HUES48 (cell line): ENCODE results near the gene B4GALT3.

Source experiments
- H3K27ac ChIP-seq: one replicate; pipeline ENCODE4 v1.7.0; 2013; ENCODE audit warnings: low read depth, low read length, inconsistent platforms
- H3K27me3 ChIP-seq: 2 replicates; pipeline ENCODE4 v1.6.1; 2013; ENCODE audit warnings: mild to moderate bottlenecking, low read length; ENCODE audit not compliant: control insufficient read depth, insufficient read depth
- H3K36me3 ChIP-seq: 2 replicates; pipeline ENCODE4 v1.6.1; 2013; ENCODE audit warnings: low read length; ENCODE audit not compliant: control insufficient read depth, insufficient read depth
- H3K4me1 ChIP-seq: 2 replicates; pipeline ENCODE4 v1.6.1; 2013; ENCODE audit warnings: mild to moderate bottlenecking, low read length; ENCODE audit not compliant: control insufficient read depth, insufficient read depth
- H3K4me3 ChIP-seq: 2 replicates; pipeline ENCODE4 v1.5.1; 2013; ENCODE audit warnings: mild to moderate bottlenecking, low read depth, low read length
- H3K9ac ChIP-seq: 2 replicates; pipeline ENCODE4 v1.6.1; 2013; ENCODE audit warnings: mild to moderate bottlenecking, low read depth, low read length, moderate library complexity
- H3K9me3 ChIP-seq: 2 replicates; pipeline ENCODE4 v1.6.1; 2013; ENCODE audit warnings: low read length; ENCODE audit not compliant: control insufficient read depth, insufficient read depth

B4GALT3 gene

DNA sequence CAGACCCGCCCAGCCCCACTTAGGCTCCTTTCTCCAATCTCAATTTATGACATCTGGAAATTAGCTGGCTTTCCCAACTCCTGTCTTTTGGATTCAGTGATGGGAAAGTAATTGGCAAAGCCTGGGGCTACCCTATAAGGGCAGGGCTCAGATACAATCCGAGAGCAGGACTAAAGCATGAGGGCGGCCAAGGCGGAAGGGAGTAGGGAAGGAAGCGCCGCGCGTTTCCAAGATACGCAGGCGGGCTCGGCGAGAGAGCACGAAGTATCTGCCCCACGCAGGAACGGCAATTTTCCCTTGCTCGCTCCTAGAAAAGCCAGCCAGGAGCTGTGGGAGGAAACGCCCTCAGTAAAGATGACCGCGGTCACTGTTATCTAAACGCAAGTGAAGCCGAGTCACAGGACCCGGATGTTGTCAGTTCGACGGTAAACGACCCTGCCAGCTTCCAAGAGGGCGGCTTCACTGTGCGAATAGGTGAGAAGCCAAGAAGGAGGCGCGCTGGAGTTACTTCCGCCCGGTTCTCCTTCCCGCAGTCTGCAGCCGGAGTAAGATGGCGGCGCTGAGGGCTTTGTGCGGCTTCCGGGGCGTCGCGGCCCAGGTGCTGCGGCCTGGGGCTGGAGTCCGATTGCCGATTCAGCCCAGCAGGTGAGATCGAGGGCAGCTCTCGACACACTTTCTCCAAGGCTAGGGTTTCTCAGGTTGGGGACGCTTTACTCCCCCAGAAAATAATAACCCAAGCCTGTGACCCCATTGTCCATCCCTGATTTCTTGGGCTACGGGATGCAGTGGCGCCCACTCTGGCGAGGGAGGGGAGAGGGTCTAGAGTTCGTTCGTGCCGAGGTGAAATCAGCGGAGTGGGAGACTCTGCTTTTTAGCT, 24.8 kb upstream of the B4GALT3 start, which contains the start of gene NDUFS2:
Gene NDUFS2, plus strand, starts transcription at position 532 of the 877 bp plus-strand sequence. Its CDS starts 19 bp downstream, at position 551.
- H3K9ac ChIP-seq: peak within 1 kb of the TSS; percentile 90
- H3K9me3 ChIP-seq: no peaks in the 10 kb centered on the region
- peaks cover 36% of the 10 kb centered on the region for H3K36me3 ChIP-seq
- H3K4me3 ChIP-seq: peak within 1 kb of the TSS; percentile 75
- peaks cover 46% of the 10 kb centered on the region for H3K4me1 ChIP-seq
- H3K27ac ChIP-seq: peak within 1 kb of the TSS; percentile 94
- H3K27me3 ChIP-seq: no peaks in the 10 kb centered on the region

DNA sequence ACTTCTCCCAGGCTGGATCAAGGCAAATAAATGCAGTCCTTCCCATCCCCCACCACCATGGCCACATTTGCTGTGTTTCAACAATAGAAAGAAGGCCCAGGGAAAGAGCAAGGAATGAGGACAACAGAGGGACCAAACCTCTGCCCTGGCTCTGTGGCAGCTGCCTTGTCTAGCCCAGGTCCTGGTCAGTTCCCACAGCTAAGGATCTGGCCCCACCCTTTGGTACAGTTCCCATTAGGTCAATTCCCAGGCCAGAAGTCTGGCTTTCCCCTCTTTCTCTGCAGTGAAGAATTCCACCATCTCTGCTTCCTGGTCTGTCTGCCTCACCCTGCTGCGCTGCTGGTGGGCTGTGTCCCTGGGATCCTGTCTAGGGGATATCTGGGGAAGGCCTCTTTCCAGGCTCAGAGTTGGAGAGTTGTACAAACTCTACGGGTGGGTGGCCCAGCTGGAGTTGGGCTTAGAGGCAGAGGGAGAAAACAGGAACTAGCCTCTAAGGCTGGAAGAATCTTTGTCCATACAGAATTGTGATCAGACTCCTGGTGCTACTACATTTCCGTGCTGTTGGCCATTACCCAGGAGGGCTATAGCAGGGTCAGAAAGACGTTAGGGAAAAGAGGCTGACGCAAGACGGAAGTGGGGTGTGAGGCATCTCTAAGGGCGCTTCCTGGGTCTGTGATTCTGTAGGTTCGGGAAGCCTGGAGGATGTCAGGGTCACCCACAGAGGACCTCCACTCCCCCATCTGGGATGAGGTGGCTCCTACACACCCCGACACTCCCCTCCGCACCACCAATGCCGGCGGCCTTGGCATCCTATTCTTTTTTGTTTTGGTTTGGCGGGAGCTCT, 23.9 kb upstream of the B4GALT3 start:
- Histone ChIP-seq H3K4me1 (peaks cover 46% of the 10 kb centered on the region), H3K36me3 (peaks cover 28% of the 10 kb centered on the region), H3K4me3 (0 out of 2 replicates have a peak overlapping the region, but pooled peaks have one; percentile 3), H3K9ac (peak overlapping the region; percentile 55), H3K27me3 (no peaks in the 10 kb centered on the region), H3K9me3 (no peaks in the 10 kb centered on the region), H3K27ac (peak overlapping the region; percentile 94)

DNA sequence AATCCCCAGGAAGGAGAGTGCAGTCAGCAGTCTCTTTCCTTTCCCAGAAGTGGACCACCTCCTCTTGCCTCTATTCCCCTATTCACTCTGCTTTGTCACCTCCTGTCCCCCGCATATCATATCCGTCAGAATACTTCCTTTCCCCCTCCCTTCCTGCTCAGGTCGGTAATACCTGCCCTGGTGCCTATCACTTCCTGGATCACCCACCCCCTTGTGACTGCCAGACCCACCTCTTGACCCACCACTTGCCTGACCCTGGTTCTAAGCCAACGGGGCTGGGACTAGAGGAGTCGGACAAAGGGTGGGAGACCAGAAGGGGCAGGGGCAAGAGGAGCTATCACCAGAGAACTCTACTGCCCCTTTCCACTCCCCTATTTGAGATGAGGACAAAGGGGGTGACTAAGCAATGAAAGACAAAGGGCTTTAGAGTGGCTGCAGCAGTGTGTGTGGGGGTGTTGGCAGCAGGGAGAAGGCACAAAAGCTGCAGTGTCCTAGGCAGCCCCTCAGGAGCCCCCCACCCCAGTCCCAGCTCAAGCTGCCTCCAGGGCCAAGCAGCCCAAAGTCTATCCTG, 23.2 kb upstream of the B4GALT3 start:
- H3K9me3 ChIP-seq: no peaks in the 10 kb centered on the region
- peaks cover 46% of the 10 kb centered on the region for H3K4me1 ChIP-seq
- H3K36me3 ChIP-seq: peaks cover 21% of the 10 kb centered on the region
- no peak overlapping the region for H3K4me3 ChIP-seq
- peak overlapping the region; percentile 40; the same call in 1 of the 2 replicates for H3K9ac ChIP-seq
- peak overlapping the region; percentile 94 for H3K27ac ChIP-seq
- no peaks in the 10 kb centered on the region for H3K27me3 ChIP-seq

DNA sequence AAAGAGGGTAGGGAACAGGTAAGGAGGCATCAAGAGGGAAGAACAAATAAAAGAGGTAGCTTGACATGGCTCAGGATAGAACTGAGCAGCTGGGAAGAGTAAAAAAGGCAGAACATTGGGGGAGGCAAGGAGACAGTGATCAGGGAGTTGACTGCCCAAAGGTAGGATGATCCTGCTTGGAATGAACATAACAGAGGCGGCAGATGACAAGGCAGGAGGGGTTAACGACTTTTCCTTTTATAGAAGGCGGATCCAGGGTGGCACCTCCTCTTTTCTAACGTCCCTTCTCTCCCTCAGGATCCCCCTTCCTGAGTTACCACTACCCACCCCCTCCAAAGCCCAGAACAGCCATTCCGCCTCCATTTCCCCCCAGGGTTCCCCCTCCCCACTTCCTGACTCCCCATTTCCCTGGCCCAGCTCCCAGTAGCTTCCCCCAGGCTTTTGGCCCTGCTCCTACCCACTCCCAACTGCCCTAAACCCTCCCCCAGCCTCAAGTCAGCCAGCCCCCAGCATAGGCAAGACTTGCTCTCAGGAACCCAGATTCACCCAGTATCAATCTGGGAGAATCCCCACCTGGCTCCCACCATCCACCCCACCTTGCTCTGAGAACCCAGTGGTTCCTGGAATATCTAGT, 22.3 kb upstream of the B4GALT3 start:
- Histone ChIP-seq H3K27ac (peak overlapping the region; percentile 94), H3K27me3 (no peaks in the 10 kb centered on the region), H3K36me3 (peaks cover 14% of the 10 kb centered on the region), H3K4me3 (peak overlapping the region; percentile 2; the same call in 1 of the 2 replicates), H3K4me1 (peaks cover 46% of the 10 kb centered on the region), H3K9me3 (no peaks in the 10 kb centered on the region), H3K9ac (no peak overlapping the region)

DNA sequence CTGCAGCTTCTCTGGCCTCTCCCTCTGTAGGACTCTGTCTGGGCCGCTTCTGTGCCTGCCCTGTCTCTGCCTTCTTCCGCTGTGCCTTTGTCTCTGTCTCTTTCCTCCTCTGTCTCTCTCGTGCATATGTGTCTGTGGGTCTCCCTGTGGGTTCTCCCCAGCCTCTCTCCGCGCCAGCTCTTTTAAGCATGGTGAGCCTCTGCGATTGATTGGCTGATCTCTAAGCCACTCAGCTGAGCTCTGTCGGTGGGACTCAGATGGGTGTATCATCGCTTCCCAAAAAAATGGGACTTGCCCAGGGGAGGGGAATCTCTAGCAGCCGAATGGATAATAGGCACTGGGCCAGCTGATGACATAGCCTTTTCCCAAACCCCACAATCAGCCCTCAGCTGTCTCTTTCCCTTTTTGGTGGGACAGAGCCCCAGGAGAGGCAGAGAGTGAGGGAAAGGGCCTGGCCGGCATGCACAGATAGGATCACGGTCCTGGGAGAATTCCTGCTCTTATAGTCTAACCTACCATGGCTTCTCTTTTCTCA, 21.7 kb upstream of the B4GALT3 start, which contains the start of gene ADAMTS4:
Gene ADAMTS4, minus strand, starts transcription at position 158 of the 535 bp plus-strand sequence. CDS start 427 bp downstream, outside the sequence.
- Histone ChIP-seq H3K9me3 (no peaks in the 10 kb centered on the region), H3K9ac (0 out of 2 replicates have a peak within 1 kb of the TSS, but pooled peaks have one; percentile 0), H3K4me1 (peaks cover 46% of the 10 kb centered on the region), H3K27me3 (no peaks in the 10 kb centered on the region), H3K27ac (peak within 1 kb of the TSS; percentile 94), H3K4me3 (peak within 1 kb of the TSS; percentile 2; the same call in 1 of the 2 replicates), H3K36me3 (peaks cover 8% of the 10 kb centered on the region)

DNA sequence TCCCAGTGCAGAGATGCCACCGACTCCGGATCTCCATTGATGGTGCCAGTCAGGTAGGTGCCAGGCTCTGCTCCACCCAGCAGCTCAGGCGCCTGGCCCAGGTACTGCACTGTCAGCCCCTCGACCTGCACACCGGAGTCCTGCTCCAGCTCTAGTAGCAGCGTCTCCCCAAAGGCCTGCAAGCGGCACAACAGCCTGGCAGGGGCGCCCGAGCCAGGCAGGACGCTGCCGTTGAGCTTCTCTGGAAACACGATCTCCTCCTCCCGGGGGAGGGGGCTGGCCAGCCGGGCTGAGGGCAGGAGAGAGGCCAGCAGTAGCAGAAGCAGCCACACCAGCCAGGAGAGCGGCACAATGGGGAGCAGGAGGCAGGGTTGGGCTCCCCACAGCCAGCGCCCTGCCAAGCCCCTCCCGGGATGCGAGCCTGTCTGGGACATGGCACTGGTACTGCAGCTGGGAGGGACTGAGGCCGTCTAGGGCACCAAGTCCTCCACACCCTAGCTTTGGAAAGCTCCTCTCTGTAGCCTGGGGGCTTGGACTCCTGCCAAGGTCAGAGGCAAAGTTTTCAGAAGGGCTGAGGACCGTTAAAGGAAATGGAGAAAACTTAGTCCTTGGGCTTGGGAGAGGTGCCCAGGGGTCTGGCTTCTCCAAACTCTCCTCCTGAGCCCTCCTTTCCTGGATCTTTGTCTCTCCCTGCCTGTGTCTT, 21.0 kb upstream of the B4GALT3 start:
- no peaks in the 10 kb centered on the region for H3K27me3 ChIP-seq
- peaks cover 2% of the 10 kb centered on the region; the same call in 1 of the 2 replicates for H3K36me3 ChIP-seq
- H3K4me3 ChIP-seq: peak overlapping the region; percentile 2; the same call in 1 of the 2 replicates

DNA sequence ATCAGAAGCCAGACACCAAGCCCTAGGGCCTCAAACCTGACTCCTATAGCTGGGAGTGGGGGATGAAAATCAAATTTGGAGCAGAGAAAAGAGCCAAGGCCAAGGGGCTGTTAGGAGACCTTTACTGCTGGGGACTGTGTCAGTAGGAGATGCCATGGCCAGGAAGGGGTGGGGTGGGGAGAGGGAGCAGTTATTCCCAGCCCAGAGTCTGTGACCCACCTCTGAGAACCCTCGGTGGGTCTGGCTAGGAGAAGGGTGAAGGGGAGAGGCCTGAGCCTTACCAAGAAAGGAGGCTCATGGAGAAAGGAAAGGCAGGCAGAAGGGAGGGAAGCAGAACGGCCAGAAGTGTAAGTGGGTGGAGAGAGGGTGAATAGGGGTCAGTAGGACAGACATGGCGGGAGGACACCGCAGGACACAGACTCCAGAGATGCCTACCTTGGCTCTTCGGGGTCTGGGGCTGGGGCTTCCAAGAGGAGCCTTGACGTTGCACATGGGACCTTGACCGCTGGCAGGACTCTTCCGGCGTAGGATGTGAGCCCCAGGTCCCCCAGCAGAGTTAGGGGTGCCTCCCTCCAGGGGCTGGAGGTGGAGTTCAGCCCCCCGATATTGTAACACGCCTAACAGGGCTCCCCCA, 20.4 kb upstream of the B4GALT3 start:
- H3K4me3 ChIP-seq: no peak overlapping the region
- H3K4me1 ChIP-seq: peaks cover 46% of the 10 kb centered on the region
- no peak overlapping the region for H3K9ac ChIP-seq

More for the DNA sequence above, 21.0 kb upstream of the B4GALT3 start:
- peak overlapping the region; percentile 32 for H3K27ac ChIP-seq
- peaks cover 46% of the 10 kb centered on the region for H3K4me1 ChIP-seq
- H3K9ac ChIP-seq: 0 out of 2 replicates have a peak overlapping the region, but pooled peaks have one; percentile 0
- no peaks in the 10 kb centered on the region for H3K9me3 ChIP-seq

DNA sequence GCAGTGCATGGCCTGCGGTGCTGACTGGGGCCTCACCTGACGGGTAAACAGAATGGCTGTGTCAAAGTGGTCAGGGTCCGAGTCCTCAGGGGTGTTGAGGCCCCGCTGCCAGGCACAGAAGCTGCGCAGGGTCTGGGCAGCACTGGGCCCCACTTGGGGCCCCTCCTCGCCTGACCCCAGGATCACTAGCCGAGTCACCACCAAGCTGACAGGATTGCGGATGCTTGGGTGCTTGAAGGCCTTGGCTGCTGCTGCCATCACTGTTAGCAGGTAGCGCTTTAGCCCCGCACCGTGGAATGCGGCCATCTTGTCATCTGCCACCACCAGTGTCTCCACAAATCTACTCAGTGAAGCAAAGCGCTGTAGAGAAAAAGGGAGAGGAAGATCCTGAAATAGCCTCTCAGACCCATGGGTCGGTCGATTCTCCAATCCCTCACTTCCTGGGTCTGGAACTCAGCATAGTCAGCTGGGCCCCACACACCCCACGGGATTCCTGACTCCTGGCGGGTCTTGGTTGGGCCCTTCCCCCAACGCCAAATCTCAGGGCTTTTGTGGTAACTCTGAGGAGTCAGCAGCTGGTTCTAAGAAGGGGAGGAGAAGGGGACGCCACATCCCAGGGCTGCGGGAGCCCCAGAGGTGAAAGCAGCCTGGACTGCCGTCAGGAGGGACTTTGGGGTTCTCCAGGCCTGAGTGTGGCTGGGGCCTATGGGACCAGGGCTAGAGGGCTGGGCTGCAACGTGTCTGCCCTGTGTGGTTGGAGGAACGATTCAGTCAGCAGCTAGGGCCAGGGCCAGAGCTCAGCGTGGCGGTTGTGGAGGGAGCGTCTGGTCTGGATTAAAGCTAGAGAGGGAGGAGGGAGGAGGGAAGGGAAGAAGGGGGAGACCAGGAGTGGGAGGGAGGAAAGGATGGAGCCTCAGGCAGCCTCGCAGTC, 19.5 kb upstream of the B4GALT3 start:
- no peak overlapping the region for H3K4me3 ChIP-seq
- no peaks in the 10 kb centered on the region for H3K9me3 ChIP-seq
- H3K36me3 ChIP-seq: no peaks in the 10 kb centered on the region
- H3K27ac ChIP-seq: no peak overlapping the region
- H3K9ac ChIP-seq: no peak overlapping the region
- no peaks in the 10 kb centered on the region for H3K27me3 ChIP-seq
- H3K4me1 ChIP-seq: peaks cover 44% of the 10 kb centered on the region

More for the DNA sequence above, 20.4 kb upstream of the B4GALT3 start:
- Histone ChIP-seq H3K27ac (peak overlapping the region; percentile 5), H3K9me3 (no peaks in the 10 kb centered on the region), H3K36me3 (no peaks in the 10 kb centered on the region), H3K27me3 (no peaks in the 10 kb centered on the region)
